HepG2 (cell line): Measurements from ENCODE around the gene OSBPL10. TPM values are rescaled to one million over a fixed set of nuclear protein-coding genes. Genes with fewer than 3 reads are reported as not detected.

Experiments used
- ATAC-seq: fragments of 200-7000 bp; cut with Tn5 transposase; 3 replicates; pipeline ENCODE4 v1.9.1; 2020; ENCODE audit warnings: mild to moderate bottlenecking, moderate library complexity
- BruUV-seq: library from RNA; stranded (reverse); fragments of 400-500 nt; replicated peaks from 2 replicates; lab custom pipeline; 2021; lab: Mats Ljungman, UMichigan
- CTCF ChIA-PET: fragments of 300-600 bp; formaldehyde crosslinking; extraction: SDS; loops from one replicate; lab custom pipeline; 2021; ENCODE audit warnings: low total read pairs, inconsistent platforms, low intra/inter-chr PET ratio; lab: Yijun Ruan, JAX
- POLR2A ChIA-PET: fragments of 350-600 bp; sonication (Branson Sonifier 250); formaldehyde crosslinking; loops from one replicate; lab custom pipeline; 2020; ENCODE audit warnings: antibody characterized with exemption, inconsistent platforms; lab: Yijun Ruan, JAX
- DNase-seq: peaks from one replicate; pipeline ENCODE4 v3.0.0-alpha.2; 2015; ENCODE audit warnings: low spot score
- FAIRE-seq: peaks from 3 replicates; lab custom pipeline; 2011; peaks lifted over from hg19 to GRCh38; lab: Jason Lieb, UNC
- H2AFZ ChIP-seq: one replicate; pipeline ENCODE4 v1.6.1; 2011; ENCODE audit warnings: low read length, inconsistent platforms
- H3K27ac ChIP-seq: fragments of 300-600 bp; 3 replicates; pipeline ENCODE4 v1.8.0; 2011; ENCODE audit warnings: mixed run types, mild to moderate bottlenecking, mixed read lengths, low read length, inconsistent platforms; ENCODE audit not compliant: insufficient read depth; ENCODE audit errors: extremely low read length
- H3K27me3 ChIP-seq, 2 experiments: fragments of 200-600 bp in 1 of 2; 2 replicates in 1 of 2; 3 replicates in 1 of 2; pipeline versions ENCODE4 v1.6.0 to v1.8.0; 2011; ENCODE audit warnings: low read length in 2 of 2, mild to moderate bottlenecking in 2 of 2, moderate library complexity in 2 of 2, inconsistent platforms in 1 of 2; ENCODE audit not compliant: insufficient read depth in 2 of 2, control insufficient read depth in 1 of 2
- H3K36me3 ChIP-seq, 2 experiments: fragments of 200-600 bp in 1 of 2; replicated peaks in 1 of 2; 2 replicates in 1 of 2; 3 replicates in 1 of 2; pipeline versions ENCODE4 v1.5.1 to v1.8.0; 2011; ENCODE audit warnings: low read length in 2 of 2, inconsistent platforms in 1 of 2; ENCODE audit not compliant: insufficient read depth in 2 of 2, control insufficient read depth in 1 of 2
- H3K4me1 ChIP-seq: 2 replicates; pipeline ENCODE4 v1.5.1; 2012; ENCODE audit warnings: low read length, inconsistent platforms; ENCODE audit not compliant: insufficient read depth
- H3K4me2 ChIP-seq: 2 replicates; pipeline ENCODE4 v1.6.0; 2011; ENCODE audit warnings: low read depth, low read length, inconsistent platforms
- H3K4me3 ChIP-seq, 3 experiments: fragments of 200-600 bp in 1 of 3; sonication (generic), shearing (Covaris generic) in 1 of 3; replicated peaks in 1 of 3; 2 replicates each; pipeline ENCODE4 v1.5.1; 2011 to 2016; ENCODE audit warnings: low read length in 3 of 3, inconsistent platforms in 2 of 3, low read depth in 2 of 3, mild to moderate bottlenecking in 2 of 3, control low read depth in 1 of 3, mixed read lengths in 1 of 3; ENCODE audit not compliant: insufficient read depth in 1 of 3
- H3K79me2 ChIP-seq: one replicate; pipeline ENCODE4 v1.6.1; 2011; ENCODE audit warnings: low read length, inconsistent platforms; ENCODE audit not compliant: insufficient read depth
- H3K9ac ChIP-seq: 2 replicates; pipeline ENCODE4 v1.6.0; 2011; ENCODE audit warnings: mild to moderate bottlenecking, low read depth, low read length, inconsistent platforms; ENCODE audit not compliant: insufficient read depth
- H3K9me3 ChIP-seq: 2 replicates; pipeline ENCODE4 v1.5.1; 2012; ENCODE audit warnings: mild to moderate bottlenecking, low read length
- H4K20me1 ChIP-seq: 2 replicates; pipeline ENCODE4 v1.6.0; 2011; ENCODE audit warnings: inconsistent platforms, mild to moderate bottlenecking, low read length, moderate library complexity; ENCODE audit not compliant: insufficient read depth
- ATAD3A ChIP-seq: sonication (generic); formaldehyde crosslinking; IDR thresholded peaks from 2 replicates; pipeline ENCODE4 v1.4.0; 2020; ENCODE audit warnings: missing genetic modification reagents
- CSRNP2 ChIP-seq: sonication (generic); formaldehyde crosslinking; conservative IDR thresholded peaks from 2 replicates; pipeline ENCODE4 v1.8.0; 2022; ENCODE audit warnings: low read depth, missing genetic modification reagents
- FOSL1 ChIP-seq: sonication (generic); formaldehyde crosslinking; IDR thresholded peaks from 2 replicates; pipeline ENCODE4 v1.9.0; 2021; ENCODE audit warnings: missing genetic modification reagents, borderline replicate concordance
- HIVEP1 ChIP-seq: sonication (generic); formaldehyde crosslinking; IDR thresholded peaks from 2 replicates; pipeline ENCODE4 v1.4.0; 2020; ENCODE audit warnings: mild to moderate bottlenecking, missing genetic modification reagents
- PLSCR1 ChIP-seq: sonication (generic); formaldehyde crosslinking; IDR thresholded peaks from 2 replicates; pipeline ENCODE4 v1.5.0; 2020; ENCODE audit warnings: missing genetic modification reagents, mild to moderate bottlenecking, borderline replicate concordance
- RBM39 ChIP-seq: fragments of 200-400 bp; formaldehyde crosslinking; IDR thresholded peaks from one replicate; pipeline ENCODE4 v1.6.1; 2018; ENCODE audit warnings: antibody characterized with exemption, mild to moderate bottlenecking, low read depth, low read length; ENCODE audit not compliant: poor library complexity, severe bottlenecking
- REL ChIP-seq: sonication (generic); formaldehyde crosslinking; conservative IDR thresholded peaks from 2 replicates; pipeline ENCODE4 v1.8.0; 2022; ENCODE audit warnings: mild to moderate bottlenecking, missing genetic modification reagents, moderate library complexity
- TP53 ChIP-seq: sonication (generic); formaldehyde crosslinking; conservative IDR thresholded peaks from 2 replicates; pipeline ENCODE4 v1.4.0; 2020; ENCODE audit warnings: missing genetic modification reagents
- ZNF142 ChIP-seq: sonication (generic); formaldehyde crosslinking; IDR thresholded peaks from 2 replicates; pipeline ENCODE4 v1.4.0; 2020; ENCODE audit warnings: missing genetic modification reagents
- ZNF34 ChIP-seq: sonication (generic); formaldehyde crosslinking; IDR thresholded peaks from 2 replicates; pipeline ENCODE4 v1.4.0; 2020; ENCODE audit warnings: mild to moderate bottlenecking, missing genetic modification reagents, borderline replicate concordance
- ZNF367 ChIP-seq: sonication (generic); formaldehyde crosslinking; IDR thresholded peaks from 2 replicates; pipeline ENCODE4 v1.4.0; 2020; ENCODE audit warnings: missing genetic modification reagents, borderline replicate concordance
- ZNF512 ChIP-seq: sonication (generic); formaldehyde crosslinking; IDR thresholded peaks from 2 replicates; pipeline ENCODE4 v1.4.0; 2020; ENCODE audit warnings: mild to moderate bottlenecking, missing genetic modification reagents
- ZNF678 ChIP-seq: sonication (generic); formaldehyde crosslinking; IDR thresholded peaks from 2 replicates; pipeline ENCODE4 v1.4.0; 2020; ENCODE audit warnings: mild to moderate bottlenecking, missing genetic modification reagents
- ZNF878 ChIP-seq: sonication (generic); formaldehyde crosslinking; IDR thresholded peaks from 2 replicates; pipeline ENCODE4 v1.8.1; 2023; ENCODE audit warnings: mild to moderate bottlenecking, missing genetic modification reagents, moderate library complexity
- WGBS: methylation state at CpG from one replicate; pipeline ENCODE4 v1.1.6; 2017; ENCODE audit warnings: low lambda C conversion rate; 5-methylcytosine and 5-hydroxymethylcytosine counted together
- in situ Hi-C: cut with HindIII; loops from 2 replicates; pipeline ENCODE4 v1.10.0; 2017; ENCODE audit warnings: low pct_unique_long_range_greater_than_20kb; ENCODE audit not compliant: extremely low pct_ligation_motif_present
- intact Hi-C: fragments of 100-400 bp; cut with micrococcal nuclease; formaldehyde crosslinking; loops from one replicate; pipeline ENCODE4 v1.10.0; 2022; ENCODE audit not compliant: unreplicated experiment
- polyA plus RNA-seq, 8 experiments: library from polyadenylated mRNA; depleted of rRNA in 3 of 8; stranded (reverse) in 7 of 8; unstranded in 1 of 8; fragments of >200 nt; fragmentation: Illumina TruSeq in 4 of 8; extraction: Trizol in 4 of 8; gene quantifications; 2 replicates each; pipeline versions ENCODE4 v1.2.1 to v1.2.3, GENCODE V29; 2011 to 2016; ENCODE audit warnings: low read depth in 4 of 8, missing spikeins in 1 of 8, mixed read lengths in 1 of 8; ENCODE audit not compliant: insufficient read depth in 1 of 8
- total RNA-seq, 5 experiments: library from RNA; depleted of rRNA; stranded (reverse); fragments of >200 nt; fragmentation: Illumina TruSeq; extraction: Trizol; gene quantifications; 2 replicates each; pipeline ENCODE4 v1.2.3, GENCODE V29; 2016; ENCODE audit warnings: low read depth in 1 of 5

OSBPL10 gene
- total and polyA plus RNA-seq, 2 of the 13 experiments (the other 11 are each of a cell fraction or from before 2014, with no cell fraction given): 10.3 to 28.6 TPM

GRCh38 chr3:31752305-31753049 is 228.6 kb downstream of the OSBPL10 start:
- ChIA-PET POLR2A (interaction anchor here (1.3 kb wide), 1 partner anchor 15 kb away, joined by 3 read pairs; no protein-coding TSS in a partner anchor), CTCF (no interaction called here)
- in situ Hi-C loops (no loop called here), intact Hi-C loops (no loop called here)
- no peaks in the 10 kb centered on the region for H3K9me3 ChIP-seq
- 94% methylated on average over 7 of the region's 7 CpGs for WGBS
- H2AFZ ChIP-seq: no peak overlapping the region
- H3K4me3 ChIP-seq: no peak overlapping the region
- H3K27me3 ChIP-seq: no peaks in the 10 kb centered on the region
- no peak for ATAC-seq
- H3K4me1 ChIP-seq: peaks cover 8% of the 10 kb centered on the region
- DNase-seq: no peak
- no peaks in the 10 kb centered on the region for H4K20me1 ChIP-seq
- FAIRE-seq: no peak
- BruUV-seq: no TSS peak
- no peak overlapping the region for H3K9ac ChIP-seq
- H3K4me2 ChIP-seq: no peak overlapping the region
- no peaks in the 10 kb centered on the region for H3K79me2 ChIP-seq
- H3K27ac ChIP-seq: no peak overlapping the region
- peaks cover 5 to 6% of the 10 kb centered on the region in 2 experiments; a peak in 2 of 5 replicates for H3K36me3 ChIP-seq
- TF ChIP-seq REL (no peak), ZNF512 (no peak), ZNF678 (CRISPR knock-in tag) (no peak), ATAD3A (CRISPR knock-in tag) (no peak), CSRNP2 (CRISPR knock-in tag) (no peak), HIVEP1 (no peak), FOSL1 (CRISPR knock-in tag) (no peak), ZNF142 (CRISPR knock-in tag) (no peak), PLSCR1 (CRISPR knock-in tag) (no peak), ZNF34 (CRISPR knock-in tag) (no peak), TP53 (CRISPR knock-in tag) (no peak), ZNF367 (no peak), ZNF878 (no peak), RBM39 (no peak)
